ENCODE results near the gene MAP2K7. TPM values are rescaled to one million over a fixed set of nuclear protein-coding genes. Genes with fewer than 3 reads are reported as not detected.
"Not testable (repeated sequence)": the region's sequence is repeated elsewhere in the genome, so short reads cannot be mapped to it uniquely, and the experiment has no call there.

Gene MAP2K7
- total RNA-seq, 1 donor = 23.2 TPM

DNA sequence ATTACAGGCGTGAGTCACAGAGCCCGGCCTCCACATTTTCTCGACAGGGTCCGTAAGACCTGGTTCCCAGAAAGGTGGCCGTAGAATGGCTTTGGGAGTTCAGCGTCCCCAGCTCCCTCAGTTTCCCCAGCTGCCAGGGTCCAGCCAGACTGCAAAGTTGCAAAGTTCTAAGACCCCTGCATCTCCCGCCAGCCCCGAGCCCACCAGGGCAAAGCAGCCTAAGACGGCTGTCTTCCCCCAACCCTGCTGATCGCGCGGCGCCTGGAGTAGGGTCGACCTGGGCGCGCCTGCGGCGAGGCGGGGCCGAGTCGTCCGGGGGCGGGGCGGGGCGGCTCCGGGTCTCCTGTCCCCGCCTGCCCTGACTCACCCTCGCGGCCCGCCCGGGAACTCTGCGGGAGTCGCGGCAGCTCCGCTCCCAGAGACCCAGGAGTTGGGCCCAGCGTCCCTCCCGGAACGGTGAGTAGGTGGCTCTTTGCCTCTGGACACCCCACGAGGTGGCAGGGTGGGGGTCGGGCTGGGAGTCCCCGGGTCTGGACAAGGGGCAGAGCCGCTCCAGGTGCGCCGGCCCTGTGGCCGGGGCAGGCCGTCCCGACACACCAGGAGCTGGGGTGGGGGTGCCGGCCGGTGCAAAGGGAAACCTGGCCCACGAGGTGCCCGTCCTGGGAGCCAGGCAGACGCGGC, 15.4 kb upstream of the MAP2K7 start, which contains the start of gene LRRC8E:
Gene LRRC8E (plus strand): TSS at position 366 of the 681 bp plus-strand sequence. CDS start 7,094 bp downstream, outside the sequence.
- H3K27me3 ChIP-seq (ENCODE audit: insufficient read depth, low read length) = peaks cover 6% of the 10 kb centered on the region
- H3K4me1 ChIP-seq (ENCODE audit: insufficient read depth, low read length) = peaks cover 3% of the 10 kb centered on the region
- no peak within 1 kb of the TSS for H3K4me3 ChIP-seq (ENCODE audit: low read length)

GRCh38 chr19:7888826-7889217, 14.9 kb upstream of the MAP2K7 start:
- Histone ChIP-seq H3K9me3 (ENCODE audit: low read depth, low read length) (no peaks in the 10 kb centered on the region), H3K27me3 (ENCODE audit: insufficient read depth, low read length) (peaks cover 6% of the 10 kb centered on the region), H3K4me3 (ENCODE audit: low read length) (no peak overlapping the region), H3K4me1 (ENCODE audit: insufficient read depth, low read length) (peaks cover 3% of the 10 kb centered on the region)

More for the DNA sequence above, 15.4 kb upstream of the MAP2K7 start, which contains the start of gene LRRC8E:
- no peaks in the 10 kb centered on the region for H3K9me3 ChIP-seq (ENCODE audit: low read depth, low read length)

DNA sequence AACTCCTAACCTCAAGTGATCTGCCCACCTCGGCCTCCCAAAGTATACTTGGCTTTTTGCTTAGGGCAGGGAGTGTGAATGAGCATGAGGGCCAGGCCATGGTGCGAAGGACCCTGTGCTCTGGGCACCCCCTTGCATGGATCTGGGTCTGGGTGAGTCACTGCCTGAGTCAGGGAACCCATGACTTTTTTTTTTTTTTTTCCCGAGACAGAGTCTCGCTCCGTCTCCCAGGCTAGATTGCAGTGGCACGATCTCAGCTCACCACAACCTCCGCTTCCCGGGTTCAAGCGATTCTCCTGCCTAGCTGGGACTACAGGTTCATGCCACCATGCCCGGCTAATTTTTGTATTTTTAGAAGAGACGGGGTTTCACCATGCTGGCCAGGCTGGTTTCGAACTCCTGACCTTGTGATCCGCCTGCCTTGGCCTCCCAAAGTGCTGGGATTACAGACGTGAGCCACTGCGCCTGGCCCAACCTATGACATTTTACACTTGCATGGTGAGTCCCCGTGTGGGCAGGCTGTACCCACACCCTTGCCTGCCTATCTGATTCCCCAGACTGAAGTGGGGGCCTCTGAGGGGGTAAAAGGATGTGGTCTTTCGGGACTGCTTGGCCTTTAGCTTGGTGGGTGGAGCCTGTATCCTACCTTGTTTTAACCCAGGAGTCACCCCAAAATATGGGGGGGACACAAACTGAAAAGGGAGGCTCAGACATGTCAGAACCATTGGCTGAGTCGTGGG, 10.1 kb upstream of the MAP2K7 start:
- not testable (repeated sequence) for H3K27me3 ChIP-seq (ENCODE audit: insufficient read depth, low read length); H3K4me3 ChIP-seq (ENCODE audit: low read length); H3K9me3 ChIP-seq (ENCODE audit: low read depth, low read length); H3K4me1 ChIP-seq (ENCODE audit: insufficient read depth, low read length)

- H3K27me3 ChIP-seq (ENCODE audit: insufficient read depth, low read length) = no peaks in the 10 kb centered on the region
- H3K4me1 ChIP-seq (ENCODE audit: insufficient read depth, low read length) = no peaks in the 10 kb centered on the region
- H3K4me3 ChIP-seq (ENCODE audit: low read length) = no peak overlapping the region
- H3K9me3 ChIP-seq (ENCODE audit: low read depth, low read length) = no peaks in the 10 kb centered on the region
Observed at GRCh38 chr19:7894612-7895309, 8.9 kb upstream of the MAP2K7 start.

- H3K4me1 ChIP-seq (ENCODE audit: insufficient read depth, low read length) = no peaks in the 10 kb centered on the region
- H3K9me3 ChIP-seq (ENCODE audit: low read depth, low read length) = no peaks in the 10 kb centered on the region
- no peak overlapping the region for H3K4me3 ChIP-seq (ENCODE audit: low read length)
- no peaks in the 10 kb centered on the region for H3K27me3 ChIP-seq (ENCODE audit: insufficient read depth, low read length)
Observed at GRCh38 chr19:7895565-7895964, 8.1 kb upstream of the MAP2K7 start.

- Histone ChIP-seq H3K4me3 (ENCODE audit: low read length) (no peak overlapping the region), H3K9me3 (ENCODE audit: low read depth, low read length) (no peaks in the 10 kb centered on the region), H3K4me1 (ENCODE audit: insufficient read depth, low read length) (no peaks in the 10 kb centered on the region), H3K27me3 (ENCODE audit: insufficient read depth, low read length) (no peaks in the 10 kb centered on the region)
Observed at GRCh38 chr19:7897292-7897691, 6.4 kb upstream of the MAP2K7 start.

- Histone ChIP-seq H3K27me3 (ENCODE audit: insufficient read depth, low read length) (no peaks in the 10 kb centered on the region), H3K4me3 (ENCODE audit: low read length) (no peak overlapping the region), H3K9me3 (ENCODE audit: low read depth, low read length) (no peaks in the 10 kb centered on the region), H3K4me1 (ENCODE audit: insufficient read depth, low read length) (peaks cover 10% of the 10 kb centered on the region)
Observed at GRCh38 chr19:7898967-7899366, 4.7 kb upstream of the MAP2K7 start.

DNA sequence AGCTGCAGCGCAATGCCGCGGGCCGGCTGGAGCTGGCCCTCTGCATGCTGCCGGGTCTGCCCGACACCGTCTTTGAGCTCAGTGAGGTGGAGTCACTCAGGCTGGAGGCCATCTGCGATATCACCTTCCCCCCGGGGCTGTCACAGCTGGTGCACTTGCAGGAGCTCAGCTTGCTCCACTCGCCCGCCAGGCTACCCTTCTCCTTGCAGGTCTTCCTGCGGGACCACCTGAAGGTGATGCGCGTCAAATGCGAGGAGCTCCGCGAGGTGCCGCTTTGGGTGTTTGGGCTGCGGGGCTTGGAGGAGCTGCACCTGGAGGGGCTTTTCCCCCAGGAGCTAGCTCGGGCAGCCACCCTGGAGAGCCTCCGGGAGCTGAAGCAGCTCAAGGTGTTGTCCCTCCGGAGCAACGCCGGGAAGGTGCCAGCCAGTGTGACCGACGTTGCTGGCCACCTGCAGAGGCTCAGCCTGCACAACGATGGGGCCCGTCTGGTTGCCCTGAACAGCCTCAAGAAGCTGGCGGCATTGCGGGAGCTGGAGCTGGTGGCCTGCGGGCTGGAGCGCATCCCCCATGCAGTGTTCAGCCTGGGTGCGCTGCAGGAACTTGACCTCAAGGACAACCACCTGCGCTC, 3.8 kb upstream of the MAP2K7 start:
- Histone ChIP-seq H3K4me3 (ENCODE audit: low read length) (no peak overlapping the region), H3K9me3 (ENCODE audit: low read depth, low read length) (no peaks in the 10 kb centered on the region), H3K4me1 (ENCODE audit: insufficient read depth, low read length) (peaks cover 17% of the 10 kb centered on the region), H3K27me3 (ENCODE audit: insufficient read depth, low read length) (no peaks in the 10 kb centered on the region)

DNA sequence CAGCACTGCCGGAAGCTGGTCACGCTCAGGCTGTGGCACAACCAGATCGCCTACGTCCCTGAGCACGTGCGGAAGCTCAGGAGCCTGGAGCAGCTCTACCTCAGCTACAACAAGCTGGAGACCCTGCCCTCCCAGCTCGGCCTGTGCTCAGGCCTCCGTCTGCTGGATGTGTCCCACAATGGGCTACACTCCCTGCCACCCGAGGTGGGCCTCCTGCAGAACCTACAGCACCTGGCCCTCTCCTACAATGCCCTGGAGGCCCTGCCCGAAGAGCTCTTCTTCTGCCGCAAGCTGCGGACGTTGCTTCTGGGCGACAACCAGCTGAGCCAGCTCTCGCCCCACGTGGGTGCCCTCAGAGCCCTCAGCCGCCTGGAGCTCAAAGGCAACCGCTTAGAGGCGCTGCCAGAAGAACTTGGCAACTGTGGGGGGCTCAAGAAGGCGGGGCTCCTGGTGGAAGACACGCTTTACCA, 3.2 kb upstream of the MAP2K7 start:
- Histone ChIP-seq H3K27me3 (ENCODE audit: insufficient read depth, low read length) (no peaks in the 10 kb centered on the region), H3K9me3 (ENCODE audit: low read depth, low read length) (no peaks in the 10 kb centered on the region), H3K4me1 (ENCODE audit: insufficient read depth, low read length) (peaks cover 23% of the 10 kb centered on the region), H3K4me3 (ENCODE audit: low read length) (no peak overlapping the region)

- Histone ChIP-seq H3K27me3 (ENCODE audit: insufficient read depth, low read length) (no peaks in the 10 kb centered on the region), H3K9me3 (ENCODE audit: low read depth, low read length) (no peaks in the 10 kb centered on the region), H3K4me3 (ENCODE audit: low read length) (no peak overlapping the region), H3K4me1 (ENCODE audit: insufficient read depth, low read length) (peaks cover 28% of the 10 kb centered on the region)
Observed at GRCh38 chr19:7900931-7901330, 2.7 kb upstream of the MAP2K7 start.

DNA sequence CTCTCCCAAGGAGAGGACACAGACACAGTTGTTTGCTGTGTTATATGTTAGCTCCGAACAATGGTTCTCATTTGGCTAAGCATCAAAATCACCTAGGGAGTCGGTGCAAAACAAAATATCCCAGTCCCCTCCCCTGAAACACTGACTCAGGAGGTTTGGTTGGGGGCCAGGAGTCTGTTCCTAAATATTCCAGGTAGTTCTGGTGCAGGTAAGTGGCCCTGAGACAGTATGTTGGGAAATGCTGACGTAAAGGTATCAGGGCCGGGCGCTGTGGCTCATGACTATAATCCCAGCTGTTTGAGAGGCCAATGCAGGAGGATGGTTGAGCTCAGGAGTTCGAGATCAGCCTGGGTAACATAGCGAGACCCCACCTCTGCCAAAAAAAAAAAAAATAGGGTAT, 2.3 kb upstream of the MAP2K7 start:
- Histone ChIP-seq H3K4me3 (ENCODE audit: low read length) (no peak overlapping the region), H3K27me3 (ENCODE audit: insufficient read depth, low read length) (no peaks in the 10 kb centered on the region), H3K9me3 (ENCODE audit: low read depth, low read length) (no peaks in the 10 kb centered on the region), H3K4me1 (ENCODE audit: insufficient read depth, low read length) (peaks cover 31% of the 10 kb centered on the region)

- H3K27me3 ChIP-seq (ENCODE audit: insufficient read depth, low read length) = no peaks in the 10 kb centered on the region
- peaks cover 31% of the 10 kb centered on the region for H3K4me1 ChIP-seq (ENCODE audit: insufficient read depth, low read length)
- peak overlapping the region; percentile 63 for H3K4me3 ChIP-seq (ENCODE audit: low read length)
- H3K9me3 ChIP-seq (ENCODE audit: low read depth, low read length) = no peaks in the 10 kb centered on the region
Observed at GRCh38 chr19:7902796-7903243, 857 bp upstream of the MAP2K7 start.

DNA sequence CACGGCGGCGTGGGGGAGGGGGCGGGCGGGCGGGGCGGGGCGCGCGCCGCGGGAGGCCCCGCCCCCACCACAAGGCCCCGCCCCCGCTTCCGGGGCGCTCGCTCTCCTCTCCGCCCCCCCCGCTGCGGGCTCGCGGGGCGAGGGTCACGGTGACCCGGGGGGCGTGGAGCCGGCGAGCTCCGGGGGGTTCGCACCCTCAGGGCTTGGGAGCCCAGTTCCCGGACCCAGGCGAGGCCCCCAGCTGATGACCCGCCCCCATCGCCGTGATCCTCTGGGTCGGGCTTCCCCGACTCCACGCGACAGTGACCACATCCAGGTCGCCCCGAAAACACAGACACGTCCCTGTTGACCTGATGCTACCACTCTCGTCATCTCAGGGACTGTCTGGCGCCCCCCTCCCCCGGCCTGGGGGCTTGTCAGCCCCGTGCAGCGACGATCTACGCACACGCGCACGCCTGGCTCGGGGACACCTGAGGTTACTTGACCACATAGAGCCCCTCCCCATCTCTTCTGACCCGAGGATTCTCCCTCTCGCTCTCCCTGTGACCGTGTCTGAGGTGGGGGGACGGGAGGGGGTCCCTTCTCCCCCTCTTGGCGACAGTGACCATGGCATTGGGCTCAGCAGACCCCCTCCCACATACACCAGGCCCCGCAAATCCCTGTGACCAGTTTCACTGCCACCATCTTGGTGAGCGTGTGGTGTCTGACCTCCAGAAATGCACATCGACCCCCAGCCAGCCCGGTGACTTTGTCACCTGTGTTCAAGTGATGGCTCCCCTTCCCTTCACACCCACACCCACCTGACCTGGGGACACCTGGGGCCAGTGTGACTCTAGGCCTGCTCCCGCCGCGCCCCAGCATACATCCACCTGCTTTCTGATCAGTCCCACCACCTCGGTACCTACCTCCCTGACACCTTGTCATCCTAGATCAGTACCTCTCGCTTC, 670 bp downstream of the MAP2K7 start:
- peaks cover 31% of the 10 kb centered on the region for H3K4me1 ChIP-seq (ENCODE audit: insufficient read depth, low read length)
- no peaks in the 10 kb centered on the region for H3K9me3 ChIP-seq (ENCODE audit: low read depth, low read length)
- no peaks in the 10 kb centered on the region for H3K27me3 ChIP-seq (ENCODE audit: insufficient read depth, low read length)
- H3K4me3 ChIP-seq (ENCODE audit: low read length) = peak overlapping the region; percentile 63

DNA sequence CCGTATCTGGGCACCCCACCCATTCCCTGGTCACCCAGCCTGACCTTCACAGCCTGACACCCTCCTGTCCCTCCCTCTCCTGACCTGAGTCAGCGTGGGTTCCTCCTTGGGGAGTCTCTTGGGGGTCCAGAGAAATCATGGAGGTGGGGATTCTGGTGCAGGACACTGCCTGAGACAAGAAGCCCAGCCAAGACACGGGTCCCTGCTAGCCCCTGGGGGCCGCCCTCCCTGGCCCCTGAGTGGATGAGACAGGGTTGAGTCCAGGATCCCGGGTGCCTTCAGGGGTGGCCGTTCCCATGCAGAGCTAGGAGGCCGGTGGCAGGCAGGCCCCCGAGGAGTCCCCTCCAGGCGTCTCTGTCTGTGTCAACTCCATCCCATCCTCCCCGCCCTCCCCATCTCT, 1.6 kb downstream of the MAP2K7 start:
- Histone ChIP-seq H3K27me3 (ENCODE audit: insufficient read depth, low read length) (no peaks in the 10 kb centered on the region), H3K9me3 (ENCODE audit: low read depth, low read length) (no peaks in the 10 kb centered on the region), H3K4me3 (ENCODE audit: low read length) (no peak overlapping the region), H3K4me1 (ENCODE audit: insufficient read depth, low read length) (peaks cover 31% of the 10 kb centered on the region)

Measured in mononuclear cell (primary cell).